Endothelial cell of umbilical vein (primary cell): Measurements from ENCODE around the gene SFMBT1. TPM values are rescaled to one million over a fixed set of nuclear protein-coding genes. Genes with fewer than 3 reads are reported as not detected.
A peak's percentile ranks its signal among the peaks of the same experiment; 100 is the strongest.

Experiments used
- BruUV-seq: library from RNA; stranded (reverse); fragments of 400-500 nt; replicated peaks from 2 replicates; lab custom pipeline; 2021; lab: Mats Ljungman, UMichigan
- CTCF ChIA-PET: fragments of 300-600, 350-600 bp; sonication (Branson Sonifier 250); formaldehyde crosslinking; loops from one replicate; lab custom pipeline; 2021; ENCODE audit warnings: antibody characterized with exemption, inconsistent platforms; lab: Charles Lee
- POLR2A ChIA-PET: fragments of 300-600, 350-600 bp; sonication (Branson Sonifier 250); formaldehyde crosslinking; loops from one replicate; lab custom pipeline; 2021; ENCODE audit warnings: antibody characterized with exemption, inconsistent platforms; lab: Charles Lee
- DNase-seq: peaks from one replicate; pipeline ENCODE4 v3.0.0-alpha.2; 2011; ENCODE audit warnings: low read depth, low spot score
- FAIRE-seq: peaks from 2 replicates; lab custom pipeline; 2011; peaks lifted over from hg19 to GRCh38; lab: Jason Lieb, UNC
- H2AFZ ChIP-seq: 2 replicates; pipeline ENCODE4 v1.6.0; 2012; ENCODE audit warnings: low read depth, low read length, control low read depth, inconsistent platforms
- H3K27ac ChIP-seq: 2 replicates; pipeline ENCODE4 v1.5.1; 2011; ENCODE audit warnings: low read depth, mild to moderate bottlenecking, control low read depth, low read length, moderate library complexity; ENCODE audit not compliant: insufficient read depth
- H3K27me3 ChIP-seq, 2 experiments: 2 replicates each; pipeline versions ENCODE4 v1.6.0 to v1.6.1; 2011; ENCODE audit warnings: low read length in 2 of 2, mixed read lengths in 1 of 2; ENCODE audit not compliant: control insufficient read depth in 2 of 2, insufficient read depth in 2 of 2
- H3K36me3 ChIP-seq, 2 experiments: 2 replicates in 1 of 2; 3 replicates in 1 of 2; pipeline ENCODE4 v1.5.1; 2011; ENCODE audit warnings: low read length in 2 of 2, mild to moderate bottlenecking in 1 of 2, moderate library complexity in 1 of 2; ENCODE audit not compliant: control insufficient read depth in 2 of 2, insufficient read depth in 2 of 2; ENCODE audit errors: extremely low read depth in 1 of 2
- H3K4me1 ChIP-seq: 3 replicates; pipeline ENCODE4 v1.5.1; 2011; ENCODE audit warnings: mild to moderate bottlenecking, low read length; ENCODE audit not compliant: control insufficient read depth, insufficient read depth; ENCODE audit errors: extremely low read depth
- H3K4me2 ChIP-seq: 2 replicates; pipeline ENCODE4 v1.6.1; 2011; ENCODE audit warnings: low read length, control low read depth, mixed read lengths; ENCODE audit not compliant: insufficient read depth
- H3K4me3 ChIP-seq, 3 experiments: fragments of 200-600 bp in 1 of 3; sonication (generic), shearing (Covaris generic) in 1 of 3; replicated peaks in 1 of 3; 2 replicates each; pipeline ENCODE4 v1.5.1; 2011 to 2016; ENCODE audit warnings: control low read depth in 3 of 3, low read length in 3 of 3, mild to moderate bottlenecking in 2 of 3, inconsistent platforms in 1 of 3, low read depth in 1 of 3, moderate library complexity in 1 of 3; ENCODE audit not compliant: insufficient read depth in 1 of 3
- H3K79me2 ChIP-seq: 2 replicates; pipeline ENCODE4 v1.6.0; 2012; ENCODE audit warnings: low read length, inconsistent platforms; ENCODE audit not compliant: control insufficient read depth, insufficient read depth
- H3K9ac ChIP-seq: replicated peaks from 2 replicates; pipeline ENCODE3; 2011; ENCODE audit warnings: low read length, control low read depth; ENCODE audit not compliant: insufficient read depth; ENCODE audit errors: extremely low read depth
- H3K9me1 ChIP-seq: replicated peaks from 3 replicates; pipeline ENCODE4 v1.6.0; 2011; ENCODE audit warnings: mild to moderate bottlenecking, low read length; ENCODE audit not compliant: control insufficient read depth, insufficient read depth; ENCODE audit errors: extremely low read depth
- H3K9me3 ChIP-seq: replicated peaks from 2 replicates; pipeline ENCODE4 v1.5.1; 2012; ENCODE audit warnings: low read length, inconsistent platforms; ENCODE audit not compliant: control insufficient read depth, insufficient read depth
- H4K20me1 ChIP-seq: replicated peaks from 2 replicates; pipeline ENCODE3; 2011; ENCODE audit warnings: mild to moderate bottlenecking, low read length; ENCODE audit not compliant: control insufficient read depth, insufficient read depth; ENCODE audit errors: extremely low read depth
- CTCF ChIP-seq, 2 donors: IDR thresholded peaks; 1 replicate in 1 of 2; 2 replicates in 1 of 2; pipeline ENCODE4 v1.5.1; 2011; ENCODE audit warnings: low read length in 2 of 2, mild to moderate bottlenecking in 2 of 2, moderate library complexity in 2 of 2, control low read depth in 1 of 2, inconsistent platforms in 1 of 2, low read depth in 1 of 2; ENCODE audit not compliant: insufficient read depth in 1 of 2; ENCODE audit errors: extremely low read depth in 1 of 2
- EZH2 ChIP-seq: IDR thresholded peaks from 2 replicates; pipeline ENCODE4 v1.6.1; 2012; ENCODE audit warnings: borderline replicate concordance, low read depth, mild to moderate bottlenecking, moderate library complexity, low read length, inconsistent platforms; ENCODE audit not compliant: severe bottlenecking
- FOS ChIP-seq: IDR thresholded peaks from 2 replicates; pipeline ENCODE4 v1.6.1; 2011; ENCODE audit warnings: mild to moderate bottlenecking, low read length, moderate library complexity, borderline replicate concordance; ENCODE audit not compliant: insufficient read depth
- GATA2 ChIP-seq: IDR thresholded peaks from 2 replicates; pipeline ENCODE4 v1.7.0; 2011; ENCODE audit warnings: low read depth, mild to moderate bottlenecking, moderate library complexity, mixed read lengths, low read length; ENCODE audit not compliant: insufficient read length, insufficient read depth
- JUN ChIP-seq: IDR thresholded peaks from 2 replicates; pipeline ENCODE4 v1.6.1; 2011; ENCODE audit warnings: borderline replicate concordance, low read depth; ENCODE audit not compliant: insufficient read length, insufficient read depth
- MAX ChIP-seq: IDR thresholded peaks from 2 replicates; pipeline ENCODE4 v1.6.1; 2011; ENCODE audit not compliant: insufficient read depth, insufficient read length
- MYC ChIP-seq: IDR thresholded peaks from one replicate; pipeline ENCODE4 v1.6.1; 2011; ENCODE audit warnings: mild to moderate bottlenecking, low read depth, low read length
- POLR2A ChIP-seq: IDR thresholded peaks from 2 replicates; pipeline ENCODE4 v1.6.1; 2012; ENCODE audit warnings: low read depth, mild to moderate bottlenecking, control low read depth, low read length
- POLR2AphosphoS5 ChIP-seq: IDR thresholded peaks from 2 replicates; pipeline ENCODE4 v1.6.1; 2012; ENCODE audit warnings: low read depth, mild to moderate bottlenecking, control low read depth, low read length, moderate library complexity; ENCODE audit not compliant: insufficient read depth
- dilution Hi-C: fragments of 300-500 bp; cut with MboI; formaldehyde crosslinking; loops from one replicate; pipeline ENCODE4 v1.15.0; 2019; ENCODE audit warnings: low sequenced_read_pairs; ENCODE audit not compliant: extremely low pct_ligation_motif_present
- intact Hi-C: fragments of 100-400 bp; cut with micrococcal nuclease; formaldehyde crosslinking; loops from one replicate; pipeline ENCODE4 v1.10.0; 2022
- polyA plus RNA-seq, 4 experiments: library from polyadenylated mRNA; depleted of rRNA in 3 of 4; stranded (reverse) in 3 of 4; unstranded in 1 of 4; fragments of >200 nt; gene quantifications; 2 replicates each; pipeline versions ENCODE4 v1.2.1 to v1.2.3, GENCODE V29; 2011 to 2012; ENCODE audit warnings: missing spikeins in 1 of 4
- total RNA-seq: library from RNA; stranded (reverse); gene quantifications from 2 replicates; pipeline ENCODE4 v1.2.3, GENCODE V29; 2021

Gene SFMBT1
- total and polyA plus RNA-seq, 2 donors (not counting 3 experiments of a cell fraction or from before 2014, with no cell fraction given): 1.8 to 6.0 TPM

- H3K27me3 ChIP-seq: no peaks in the 10 kb centered on the region
- BruUV-seq: no TSS peak
- no peak overlapping the region for H2AFZ ChIP-seq
- POLR2A ChIA-PET: no interaction called here
- H3K4me2 ChIP-seq: no peak overlapping the region
- H3K9ac ChIP-seq: no peak overlapping the region
- intact Hi-C loops (no loop called here), dilution Hi-C loops (no loop called here)
- peaks cover 16% of the 10 kb centered on the region for H3K4me1 ChIP-seq
- no peaks in the 10 kb centered on the region for H3K9me3 ChIP-seq
- no peak overlapping the region for H3K4me3 ChIP-seq
- DNase-seq: peak; percentile 31
- H3K79me2 ChIP-seq: no peaks in the 10 kb centered on the region
- H3K36me3 ChIP-seq: no peaks in the 10 kb centered on the region
- TF ChIP-seq MYC (no peak), FOS (peak; percentile 41), GATA2 (peak; percentile 92)
- CTCF ChIA-PET: interaction anchor here (0.7 to 1.5 kb wide), 2 partner anchors 35 to 88 kb away, joined by 3 read pairs; no protein-coding TSS in a partner anchor
- no peaks in the 10 kb centered on the region for H3K9me1 ChIP-seq
- H4K20me1 ChIP-seq: no peaks in the 10 kb centered on the region
- no peak overlapping the region for H3K27ac ChIP-seq
- FAIRE-seq: peak; percentile 52
Observed at GRCh38 chr3:53023072-53023823, 22.6 kb downstream of the SFMBT1 start.

- BruUV-seq: no TSS peak
- no peak overlapping the region for H3K4me3 ChIP-seq
- no peaks in the 10 kb centered on the region for H3K79me2 ChIP-seq
- intact Hi-C loops (no loop called here), dilution Hi-C loops (no loop called here)
- H3K4me2 ChIP-seq: no peak overlapping the region
- H3K36me3 ChIP-seq: no peaks in the 10 kb centered on the region
- H4K20me1 ChIP-seq: no peaks in the 10 kb centered on the region
- FAIRE-seq: no peak
- ChIA-PET CTCF (interaction anchor here (0.7 to 1.5 kb wide), 2 partner anchors 36 to 88 kb away, joined by 3 read pairs; no protein-coding TSS in a partner anchor), POLR2A (no interaction called here)
- no peak overlapping the region for H3K27ac ChIP-seq
- TF ChIP-seq GATA2 (no peak), MAX (no peak), CTCF (IDR thresholded peaks at IDR 0.05; ENCODE audit: extremely low read depth in 1 of 2, insufficient read depth in 1 of 2, low read depth in 1 of 2, low read length in 2 of 2) (no peak), POLR2A (no peak), POLR2AphosphoS5 (no peak), MYC (no peak), FOS (no peak), EZH2 (no peak), JUN (no peak)
- no peak for DNase-seq
- H3K27me3 ChIP-seq: no peaks in the 10 kb centered on the region
- no peaks in the 10 kb centered on the region for H3K9me1 ChIP-seq
- peaks cover 13% of the 10 kb centered on the region for H3K4me1 ChIP-seq
- H3K9ac ChIP-seq: no peak overlapping the region
- no peaks in the 10 kb centered on the region for H3K9me3 ChIP-seq
- no peak overlapping the region for H2AFZ ChIP-seq
Observed at GRCh38 chr3:53022647-53023046, 23.2 kb downstream of the SFMBT1 start.
